Fibroblast of the aortic adventitia (primary cell): ENCODE measurements around the gene HAL. TPM values are rescaled to one million over a fixed set of nuclear protein-coding genes. Genes with fewer than 3 reads are reported as not detected.

Experiments
- DNase-seq: peaks from one replicate; pipeline ENCODE4 v3.0.0-alpha.2; 2010; ENCODE audit warnings: low read depth
- H3K4me3 ChIP-seq: 2 replicates; pipeline ENCODE4 v1.5.1; 2011; ENCODE audit warnings: low read depth, mild to moderate bottlenecking, control low read depth, low read length, moderate library complexity
- CTCF ChIP-seq: IDR thresholded peaks from 2 replicates; pipeline ENCODE4 v1.5.1; 2011; ENCODE audit warnings: mild to moderate bottlenecking, low read length, control low read depth, inconsistent platforms; ENCODE audit not compliant: insufficient read depth
- total RNA-seq: library from RNA; depleted of rRNA; stranded (reverse); fragments of >200 nt; gene quantifications from 2 replicates; pipeline ENCODE4 v1.2.3, GENCODE V29; 2012; ENCODE audit warnings: low replicate concordance

The HAL gene
- total RNA-seq, 1 donor = 0.09 TPM

GRCh38 chr12:96039516-96039915, 43.4 kb upstream of the HAL start:
- no peak for TF ChIP-seq CTCF
- no peak overlapping the region for H3K4me3 ChIP-seq
- no peak for DNase-seq

DNA sequence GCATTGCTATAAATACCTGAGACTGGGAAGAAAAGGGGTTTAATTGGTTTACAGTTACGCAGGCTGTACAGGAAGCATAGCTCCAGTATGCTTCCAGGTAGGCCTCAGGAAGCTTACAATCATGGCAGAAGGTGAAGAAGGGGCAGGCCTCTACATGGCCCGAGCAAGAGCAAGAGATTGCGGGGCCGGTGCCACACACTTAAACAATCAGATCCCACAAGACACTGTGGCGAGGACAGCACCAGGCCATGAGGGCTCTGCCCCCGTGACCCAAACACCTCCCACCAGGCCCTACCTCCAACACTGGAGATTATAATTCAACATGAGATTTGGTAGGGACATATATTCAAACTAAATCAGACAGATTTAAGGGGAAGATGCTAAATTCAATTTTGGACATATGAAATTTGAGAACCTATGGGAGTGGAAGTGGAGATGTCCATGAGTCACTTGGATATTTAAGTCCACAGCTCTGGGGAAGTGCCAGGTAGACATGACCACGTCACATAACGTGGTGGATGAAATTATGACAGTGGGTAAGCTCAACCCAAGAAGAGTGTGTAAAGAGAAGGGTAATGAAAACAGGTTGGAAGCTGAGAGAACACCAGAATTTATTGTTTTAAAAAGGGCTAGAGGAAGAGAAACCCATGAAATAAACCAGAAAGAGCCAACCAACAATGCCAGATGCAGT, 40.8 kb upstream of the HAL start:
- TF ChIP-seq CTCF = no peak
- H3K4me3 ChIP-seq = no peak overlapping the region
- DNase-seq = no peak

DNA sequence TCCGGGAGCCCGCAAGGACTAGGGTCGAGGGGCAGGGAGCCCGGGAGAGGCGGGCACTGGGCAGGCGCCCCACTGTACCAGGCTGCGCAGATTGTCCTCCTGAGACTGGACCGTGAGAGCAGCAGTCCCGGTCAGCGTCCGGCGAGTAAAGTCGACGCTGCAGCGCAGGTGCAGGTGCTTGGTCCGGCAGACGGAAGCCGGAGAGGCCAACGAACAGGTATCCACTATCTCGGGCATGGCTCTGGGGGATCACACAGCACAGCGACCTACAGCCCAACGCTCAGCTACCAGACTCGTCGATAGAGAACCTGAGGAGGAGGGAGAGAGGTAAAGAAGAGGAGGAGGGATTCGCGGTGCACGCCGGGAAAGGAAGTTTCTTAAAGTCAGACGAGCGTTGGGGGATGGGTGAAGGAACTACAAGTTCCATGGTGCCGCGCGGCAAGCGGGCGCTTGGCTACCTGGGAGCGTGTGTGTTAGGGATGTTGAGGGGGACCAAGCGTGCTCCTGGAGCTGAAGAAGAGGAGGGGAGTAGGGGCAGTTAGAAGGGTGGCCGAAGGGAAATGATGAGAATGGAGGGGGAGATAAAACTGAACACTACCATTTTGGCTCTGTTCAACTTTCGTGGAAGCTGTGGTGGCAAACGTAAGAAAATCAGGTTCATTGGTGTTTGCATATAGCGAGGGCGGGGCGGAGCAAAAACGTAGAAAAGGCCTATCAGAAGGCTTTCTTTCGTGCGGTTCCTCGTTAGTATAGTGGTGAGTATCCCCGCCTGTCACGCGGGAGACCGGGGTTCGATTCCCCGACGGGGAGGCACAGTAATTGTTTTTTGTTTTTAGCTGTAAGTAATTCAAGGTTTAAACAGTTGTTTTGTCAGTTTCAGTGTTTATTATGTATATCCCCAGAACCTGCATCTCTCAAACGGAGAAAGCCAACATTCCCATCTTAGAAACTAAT, 39.4 kb upstream of the HAL start, which contains the start of gene LTA4H:
Gene LTA4H, minus strand, starts transcription at position 305 of the 954 bp plus-strand sequence. Its CDS starts 68 bp downstream, at position 237.
- DNase-seq = peak; percentile 99
- H3K4me3 ChIP-seq = peak within 1 kb of the TSS; percentile 82

DNA sequence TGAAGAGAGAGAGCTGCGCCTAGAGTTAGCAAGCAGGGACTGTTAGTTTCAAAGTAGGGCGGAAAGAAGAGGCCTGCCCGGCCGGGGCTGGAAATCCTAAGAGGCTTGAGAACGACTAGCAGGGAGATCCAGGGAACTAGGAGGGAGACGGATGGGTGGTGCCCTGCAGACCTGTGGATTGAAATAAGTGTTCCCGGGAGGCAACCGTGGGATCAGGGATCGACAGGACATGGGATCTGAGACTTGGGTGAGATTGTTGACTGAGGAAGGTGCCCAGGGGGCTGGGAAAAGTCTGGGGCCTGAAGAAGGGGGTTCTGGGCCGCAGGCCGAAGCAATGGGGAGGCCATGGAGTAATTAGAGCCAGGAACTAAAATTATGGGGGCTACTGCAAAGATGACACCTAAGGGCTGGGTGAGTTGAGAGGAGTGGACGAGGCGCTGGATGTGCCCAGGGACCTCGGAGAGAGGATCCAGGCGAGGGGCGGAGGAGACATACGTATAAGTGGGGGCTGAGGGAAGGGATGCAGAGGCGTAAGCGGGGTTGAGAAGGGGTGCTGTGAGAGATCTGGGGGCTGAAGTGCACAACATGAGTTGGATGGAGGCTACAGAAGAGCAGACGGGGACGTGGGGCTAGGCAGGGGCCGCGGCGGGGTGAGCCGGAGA, 38.6 kb upstream of the HAL start:
- H3K4me3 ChIP-seq = peak overlapping the region; percentile 82
- peak; percentile 46 for DNase-seq
- no peak for TF ChIP-seq CTCF

More for the DNA sequence above, 39.4 kb upstream of the HAL start, which contains the start of gene LTA4H:
- TF ChIP-seq CTCF = no peak

DNA sequence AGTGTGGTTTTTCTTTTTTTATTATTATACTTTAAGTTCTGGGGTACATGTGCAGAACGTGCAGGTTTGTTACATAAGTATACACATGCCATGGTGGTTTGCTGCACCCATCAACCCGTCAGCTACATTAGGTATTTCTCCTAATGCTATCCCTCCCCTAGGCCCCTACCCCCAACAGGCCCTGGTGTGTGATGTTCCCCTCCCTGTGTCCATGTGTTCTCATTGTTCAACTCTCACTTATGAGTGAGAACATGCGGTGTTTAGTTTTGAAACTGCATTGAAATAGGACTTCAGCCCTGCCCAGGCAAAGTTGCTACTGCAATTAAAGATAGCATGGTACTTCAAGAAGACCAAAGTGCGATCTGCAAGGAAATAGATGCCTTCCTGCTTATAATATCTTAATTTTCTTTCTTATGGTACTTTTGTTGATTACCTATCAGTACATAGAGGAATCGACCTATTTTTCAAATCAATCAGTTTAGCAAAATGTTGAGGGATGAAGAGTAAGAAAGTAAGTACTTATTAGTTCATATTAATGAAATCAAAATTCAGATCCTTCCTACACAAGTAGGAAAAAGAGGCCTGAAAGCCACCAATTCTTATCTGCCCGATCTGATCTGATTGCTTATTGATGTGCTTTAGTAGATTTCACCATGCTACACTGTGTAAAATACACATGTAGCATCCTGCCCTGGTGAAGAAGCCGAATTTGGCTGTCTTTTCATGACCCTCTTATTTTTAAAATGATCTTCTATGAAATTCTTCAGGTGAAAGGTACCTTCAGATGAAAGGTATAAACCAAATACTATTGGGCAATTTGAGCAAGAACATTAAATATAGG, 37.6 kb upstream of the HAL start:
- no peak for TF ChIP-seq CTCF
- H3K4me3 ChIP-seq = peak overlapping the region; percentile 82
- DNase-seq = no peak

DNA sequence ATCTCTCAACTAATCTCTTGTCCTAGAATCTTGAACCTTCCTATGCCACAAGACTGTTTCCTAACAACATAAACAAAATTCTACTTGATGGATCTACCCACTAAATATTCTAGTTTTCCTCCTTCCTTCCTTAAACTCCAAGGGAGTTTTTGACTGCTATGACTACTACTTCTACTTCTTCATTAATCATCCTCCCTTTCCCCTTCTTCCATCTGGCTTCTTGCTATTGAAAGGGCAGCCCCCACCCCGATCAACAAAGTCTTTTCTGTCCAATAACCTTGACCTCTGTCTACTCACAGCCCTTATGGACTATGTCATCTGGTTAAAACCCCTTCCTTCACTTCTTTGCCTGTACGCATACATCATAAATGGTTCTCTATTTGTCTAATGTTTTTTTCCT, 33.7 kb upstream of the HAL start:
- no peak for TF ChIP-seq CTCF
- DNase-seq = no peak

More for the DNA sequence above, 33.7 kb upstream of the HAL start:
- H3K4me3 ChIP-seq = no peak overlapping the region
